ENCODE data around the gene CDKAL1.
A peak's percentile ranks its signal among the peaks of the same experiment; 100 is the strongest.

The CDKAL1 gene

GRCh38 chr6:20948556-20948955 lies 414.3 kb downstream of the CDKAL1 start:
- no peak for DNase-seq
- Histone ChIP-seq H4K5ac (ENCODE audit: low read length) (no peak overlapping the region), H2BK5ac (ENCODE audit: low read length) (no peak overlapping the region), H3K4me1 (ENCODE audit: control insufficient read depth, low read depth, low read length) (peaks cover 5% of the 10 kb centered on the region), H3K27ac (ENCODE audit: low read depth, low read length) (no peak overlapping the region), H3K79me2 (ENCODE audit: control insufficient read depth, insufficient read depth, low read length) (no peaks in the 10 kb centered on the region), H3K79me1 (ENCODE audit: low read length) (no peaks in the 10 kb centered on the region), H2BK15ac (replicated peaks; ENCODE audit: low read depth) (no peak overlapping the region), H3K27me3 (ENCODE audit: insufficient read depth, low read length, poor library complexity) (no peaks in the 10 kb centered on the region), H4K8ac (ENCODE audit: low read depth, low read length) (no peak overlapping the region), H2BK120ac (ENCODE audit: low read depth, low read length) (no peak overlapping the region), H3K4ac (ENCODE audit: low read depth, low read length) (no peak overlapping the region), H3K9ac (ENCODE audit: low read length) (no peak overlapping the region), H3K23ac (ENCODE audit: low read length) (no peak overlapping the region), H3K4me2 (ENCODE audit: low read length) (no peak overlapping the region), H2AK5ac (ENCODE audit: low read length) (no peak overlapping the region), H3K36me3 (ENCODE audit: control insufficient read depth, insufficient read depth, low read length) (no peaks in the 10 kb centered on the region), H3K56ac (ENCODE audit: low read length) (no peak overlapping the region), H3K18ac (ENCODE audit: low read length) (no peak overlapping the region), H3K4me3 (ENCODE audit: low read length) (no peak overlapping the region)
- no CpG with 5 or more reads among the region's 2 CpGs for WGBS (ENCODE audit: extremely low coverage, insufficient coverage, low lambda C conversion rate)

- H3K4me3 ChIP-seq (ENCODE audit: low read length): no peak overlapping the region
- no peak overlapping the region for H3K56ac ChIP-seq (ENCODE audit: low read length)
- H2BK120ac ChIP-seq (ENCODE audit: low read depth, low read length): no peak overlapping the region
- peaks cover 5% of the 10 kb centered on the region for H3K4me1 ChIP-seq (ENCODE audit: control insufficient read depth, low read depth, low read length)
- no peak overlapping the region for H2AK5ac ChIP-seq (ENCODE audit: low read length)
- no peak overlapping the region for H4K8ac ChIP-seq (ENCODE audit: low read depth, low read length)
- no peaks in the 10 kb centered on the region for H3K36me3 ChIP-seq (ENCODE audit: control insufficient read depth, insufficient read depth, low read length)
- no peak overlapping the region for H3K9ac ChIP-seq (ENCODE audit: low read length)
- H3K4ac ChIP-seq (ENCODE audit: low read depth, low read length): no peak overlapping the region
- no peak for DNase-seq
- H2BK5ac ChIP-seq (ENCODE audit: low read length): no peak overlapping the region
- H3K18ac ChIP-seq (ENCODE audit: low read length): no peak overlapping the region
- H3K4me2 ChIP-seq (ENCODE audit: low read length): no peak overlapping the region
- no peaks in the 10 kb centered on the region for H3K79me1 ChIP-seq (ENCODE audit: low read length)
- no peaks in the 10 kb centered on the region for H3K27me3 ChIP-seq (ENCODE audit: insufficient read depth, low read length, poor library complexity)
- no peak overlapping the region for H3K23ac ChIP-seq (ENCODE audit: low read length)
- no CpG with 5 or more reads among the region's 1 CpG for WGBS (ENCODE audit: extremely low coverage, insufficient coverage, low lambda C conversion rate)
- no peak overlapping the region for H4K5ac ChIP-seq (ENCODE audit: low read length)
- no peaks in the 10 kb centered on the region for H3K79me2 ChIP-seq (ENCODE audit: control insufficient read depth, insufficient read depth, low read length)
- no peak overlapping the region for H2BK15ac ChIP-seq (replicated peaks; ENCODE audit: low read depth)
- no peak overlapping the region for H3K27ac ChIP-seq (ENCODE audit: low read depth, low read length)
Measured at GRCh38 chr6:20949138-20949537, 414.9 kb downstream of the CDKAL1 start.

- H3K23ac ChIP-seq (ENCODE audit: low read length): no peak overlapping the region
- H4K5ac ChIP-seq (ENCODE audit: low read length): no peak overlapping the region
- no peak overlapping the region for H3K4me3 ChIP-seq (ENCODE audit: low read length)
- no peak overlapping the region for H3K4me2 ChIP-seq (ENCODE audit: low read length)
- no peaks in the 10 kb centered on the region for H3K27me3 ChIP-seq (ENCODE audit: insufficient read depth, low read length, poor library complexity)
- no peaks in the 10 kb centered on the region for H3K36me3 ChIP-seq (ENCODE audit: control insufficient read depth, insufficient read depth, low read length)
- H4K8ac ChIP-seq (ENCODE audit: low read depth, low read length): no peak overlapping the region
- no peaks in the 10 kb centered on the region for H3K79me2 ChIP-seq (ENCODE audit: control insufficient read depth, insufficient read depth, low read length)
- no peak overlapping the region for H3K27ac ChIP-seq (ENCODE audit: low read depth, low read length)
- no peaks in the 10 kb centered on the region for H3K79me1 ChIP-seq (ENCODE audit: low read length)
- H3K18ac ChIP-seq (ENCODE audit: low read length): no peak overlapping the region
- no peak overlapping the region for H2BK15ac ChIP-seq (replicated peaks; ENCODE audit: low read depth)
- no peak overlapping the region for H3K4ac ChIP-seq (ENCODE audit: low read depth, low read length)
- no peak overlapping the region for H2BK120ac ChIP-seq (ENCODE audit: low read depth, low read length)
- peaks cover 5% of the 10 kb centered on the region for H3K4me1 ChIP-seq (ENCODE audit: control insufficient read depth, low read depth, low read length)
- peak; percentile 82 for DNase-seq
- H3K56ac ChIP-seq (ENCODE audit: low read length): no peak overlapping the region
- WGBS (ENCODE audit: extremely low coverage, insufficient coverage, low lambda C conversion rate): no CpG with 5 or more reads among the region's 5 CpGs
- H3K9ac ChIP-seq (ENCODE audit: low read length): no peak overlapping the region
- H2AK5ac ChIP-seq (ENCODE audit: low read length): no peak overlapping the region
- H2BK5ac ChIP-seq (ENCODE audit: low read length): no peak overlapping the region
Measured at GRCh38 chr6:20952699-20953474, 418.6 kb downstream of the CDKAL1 start.

GRCh38 chr6:20954315-20954714 lies 420.1 kb downstream of the CDKAL1 start:
- no peaks in the 10 kb centered on the region for H3K27me3 ChIP-seq (ENCODE audit: insufficient read depth, low read length, poor library complexity)
- H2BK15ac ChIP-seq (replicated peaks; ENCODE audit: low read depth): no peak overlapping the region
- H3K79me1 ChIP-seq (ENCODE audit: low read length): no peaks in the 10 kb centered on the region
- no peaks in the 10 kb centered on the region for H3K36me3 ChIP-seq (ENCODE audit: control insufficient read depth, insufficient read depth, low read length)
- H3K4me3 ChIP-seq (ENCODE audit: low read length): no peak overlapping the region
- no peak overlapping the region for H4K5ac ChIP-seq (ENCODE audit: low read length)
- no peak overlapping the region for H3K4ac ChIP-seq (ENCODE audit: low read depth, low read length)
- peaks cover 5% of the 10 kb centered on the region for H3K4me1 ChIP-seq (ENCODE audit: control insufficient read depth, low read depth, low read length)
- no peak overlapping the region for H3K9ac ChIP-seq (ENCODE audit: low read length)
- H2AK5ac ChIP-seq (ENCODE audit: low read length): no peak overlapping the region
- no peak overlapping the region for H3K4me2 ChIP-seq (ENCODE audit: low read length)
- no peak overlapping the region for H3K56ac ChIP-seq (ENCODE audit: low read length)
- H3K18ac ChIP-seq (ENCODE audit: low read length): no peak overlapping the region
- H3K27ac ChIP-seq (ENCODE audit: low read depth, low read length): no peak overlapping the region
- DNase-seq: no peak
- H2BK120ac ChIP-seq (ENCODE audit: low read depth, low read length): no peak overlapping the region
- H3K23ac ChIP-seq (ENCODE audit: low read length): no peak overlapping the region
- no peak overlapping the region for H2BK5ac ChIP-seq (ENCODE audit: low read length)
- H3K79me2 ChIP-seq (ENCODE audit: control insufficient read depth, insufficient read depth, low read length): no peaks in the 10 kb centered on the region
- no peak overlapping the region for H4K8ac ChIP-seq (ENCODE audit: low read depth, low read length)
- no CpG with 5 or more reads among the region's 2 CpGs for WGBS (ENCODE audit: extremely low coverage, insufficient coverage, low lambda C conversion rate)

GRCh38 chr6:20955131-20955530 lies 420.9 kb downstream of the CDKAL1 start:
- H3K79me1 ChIP-seq (ENCODE audit: low read length): no peaks in the 10 kb centered on the region
- H3K79me2 ChIP-seq (ENCODE audit: control insufficient read depth, insufficient read depth, low read length): no peaks in the 10 kb centered on the region
- H3K36me3 ChIP-seq (ENCODE audit: control insufficient read depth, insufficient read depth, low read length): no peaks in the 10 kb centered on the region
- no peaks in the 10 kb centered on the region for H3K27me3 ChIP-seq (ENCODE audit: insufficient read depth, low read length, poor library complexity)
- no peak overlapping the region for H2BK15ac ChIP-seq (replicated peaks; ENCODE audit: low read depth)
- no peak overlapping the region for H3K9ac ChIP-seq (ENCODE audit: low read length)
- no peak overlapping the region for H2AK5ac ChIP-seq (ENCODE audit: low read length)
- peaks cover 5% of the 10 kb centered on the region for H3K4me1 ChIP-seq (ENCODE audit: control insufficient read depth, low read depth, low read length)
- no peak overlapping the region for H3K56ac ChIP-seq (ENCODE audit: low read length)
- H4K8ac ChIP-seq (ENCODE audit: low read depth, low read length): no peak overlapping the region
- no peak overlapping the region for H4K5ac ChIP-seq (ENCODE audit: low read length)
- WGBS (ENCODE audit: extremely low coverage, insufficient coverage, low lambda C conversion rate): no CpG with 5 or more reads among the region's 2 CpGs
- H3K4ac ChIP-seq (ENCODE audit: low read depth, low read length): no peak overlapping the region
- no peak overlapping the region for H2BK120ac ChIP-seq (ENCODE audit: low read depth, low read length)
- no peak overlapping the region for H2BK5ac ChIP-seq (ENCODE audit: low read length)
- no peak overlapping the region for H3K4me2 ChIP-seq (ENCODE audit: low read length)
- no peak overlapping the region for H3K23ac ChIP-seq (ENCODE audit: low read length)
- H3K27ac ChIP-seq (ENCODE audit: low read depth, low read length): no peak overlapping the region
- no peak for DNase-seq
- H3K4me3 ChIP-seq (ENCODE audit: low read length): no peak overlapping the region
- H3K18ac ChIP-seq (ENCODE audit: low read length): no peak overlapping the region

GRCh38 chr6:20955751-20956150 lies 421.5 kb downstream of the CDKAL1 start:
- no peak for DNase-seq
- H3K9ac ChIP-seq (ENCODE audit: low read length): no peak overlapping the region
- H3K23ac ChIP-seq (ENCODE audit: low read length): no peak overlapping the region
- no peak overlapping the region for H4K8ac ChIP-seq (ENCODE audit: low read depth, low read length)
- H3K4me3 ChIP-seq (ENCODE audit: low read length): no peak overlapping the region
- no peaks in the 10 kb centered on the region for H3K27me3 ChIP-seq (ENCODE audit: insufficient read depth, low read length, poor library complexity)
- no CpG with 5 or more reads among the region's 4 CpGs for WGBS (ENCODE audit: extremely low coverage, insufficient coverage, low lambda C conversion rate)
- no peak overlapping the region for H3K4me2 ChIP-seq (ENCODE audit: low read length)
- H2BK15ac ChIP-seq (replicated peaks; ENCODE audit: low read depth): no peak overlapping the region
- H3K4ac ChIP-seq (ENCODE audit: low read depth, low read length): no peak overlapping the region
- H2BK120ac ChIP-seq (ENCODE audit: low read depth, low read length): no peak overlapping the region
- no peak overlapping the region for H3K18ac ChIP-seq (ENCODE audit: low read length)
- H3K79me1 ChIP-seq (ENCODE audit: low read length): no peaks in the 10 kb centered on the region
- H2AK5ac ChIP-seq (ENCODE audit: low read length): no peak overlapping the region
- H3K56ac ChIP-seq (ENCODE audit: low read length): no peak overlapping the region
- H3K4me1 ChIP-seq (ENCODE audit: control insufficient read depth, low read depth, low read length): peaks cover 5% of the 10 kb centered on the region
- H4K5ac ChIP-seq (ENCODE audit: low read length): no peak overlapping the region
- no peak overlapping the region for H2BK5ac ChIP-seq (ENCODE audit: low read length)
- H3K36me3 ChIP-seq (ENCODE audit: control insufficient read depth, insufficient read depth, low read length): no peaks in the 10 kb centered on the region
- no peaks in the 10 kb centered on the region for H3K79me2 ChIP-seq (ENCODE audit: control insufficient read depth, insufficient read depth, low read length)
- no peak overlapping the region for H3K27ac ChIP-seq (ENCODE audit: low read depth, low read length)
